Stomach smooth muscle (tissue), 2 donors: ENCODE measurements around the gene SLC4A4.

ENCODE experiments used
- H3K27ac ChIP-seq: one replicate; pipeline ENCODE4 v1.7.0; 2013; ENCODE audit warnings: mild to moderate bottlenecking, low read length, inconsistent platforms
- H3K27me3 ChIP-seq, 2 donors: one replicate each; pipeline ENCODE4 v1.7.0; 2013; ENCODE audit warnings: low read length in 2 of 2; ENCODE audit not compliant: insufficient read depth in 2 of 2, control insufficient read depth in 1 of 2
- H3K36me3 ChIP-seq, 2 donors: one replicate each; pipeline ENCODE4 v1.7.0; 2013; ENCODE audit warnings: low read length in 2 of 2; ENCODE audit not compliant: control insufficient read depth in 2 of 2, insufficient read depth in 2 of 2
- H3K4me1 ChIP-seq: one replicate; pipeline ENCODE4 v1.7.0; 2013; ENCODE audit warnings: low read length; ENCODE audit not compliant: control insufficient read depth, insufficient read depth
- H3K4me3 ChIP-seq, 2 donors: one replicate each; pipeline ENCODE4 v1.7.0; 2013; ENCODE audit warnings: low read length in 2 of 2
- H3K9ac ChIP-seq, 2 donors: one replicate each; pipeline ENCODE4 v1.7.0; 2013; ENCODE audit warnings: low read length in 2 of 2, mild to moderate bottlenecking in 1 of 2
- H3K9me3 ChIP-seq, 2 donors: one replicate each; pipeline ENCODE4 v1.7.0; 2013; ENCODE audit warnings: low read length in 2 of 2; ENCODE audit not compliant: control insufficient read depth in 2 of 2
- donor health status: healthy.
- donor health status: Pancreatic carcinoma.

Gene SLC4A4

GRCh38 chr4:71554025-71554424 is 215.2 kb downstream of the SLC4A4 start:
- H3K9ac ChIP-seq = no peak overlapping the region
- H3K27ac ChIP-seq = no peak overlapping the region
- no peaks in the 10 kb centered on the region for H3K36me3 ChIP-seq
- no peaks in the 10 kb centered on the region for H3K9me3 ChIP-seq
- H3K4me3 ChIP-seq = no peak overlapping the region
- no peaks in the 10 kb centered on the region for H3K27me3 ChIP-seq
- H3K4me1 ChIP-seq = no peaks in the 10 kb centered on the region

- no peak overlapping the region for H3K4me3 ChIP-seq
These were observed 219.4 kb downstream of the SLC4A4 start for GRCh38 chr4:71558248-71558647.

GRCh38 chr4:71559957-71560571 is 221.2 kb downstream of the SLC4A4 start:
- Histone ChIP-seq H3K27me3 (no peaks in the 10 kb centered on the region), H3K36me3 (no peaks in the 10 kb centered on the region), H3K9ac (no peak overlapping the region), H3K9me3 (no peaks in the 10 kb centered on the region), H3K4me1 (no peaks in the 10 kb centered on the region), H3K27ac (no peak overlapping the region), H3K4me3 (no peak overlapping the region)

More at GRCh38 chr4:71558248-71558647, 219.4 kb downstream of the SLC4A4 start:
- H3K9me3 ChIP-seq = no peaks in the 10 kb centered on the region
- no peaks in the 10 kb centered on the region for H3K4me1 ChIP-seq
- H3K9ac ChIP-seq = no peak overlapping the region
- H3K27me3 ChIP-seq = no peaks in the 10 kb centered on the region
- H3K36me3 ChIP-seq = no peaks in the 10 kb centered on the region
- H3K27ac ChIP-seq = no peak overlapping the region

GRCh38 chr4:71564775-71565174 is 226.0 kb downstream of the SLC4A4 start:
- H3K9ac ChIP-seq = no peak overlapping the region

GRCh38 chr4:71566856-71567255 is 228.0 kb downstream of the SLC4A4 start:
- H3K36me3 ChIP-seq = no peaks in the 10 kb centered on the region
- no peaks in the 10 kb centered on the region for H3K4me1 ChIP-seq
- no peak overlapping the region for H3K27ac ChIP-seq
- no peak overlapping the region for H3K9ac ChIP-seq
- no peaks in the 10 kb centered on the region for H3K27me3 ChIP-seq
- no peak overlapping the region for H3K4me3 ChIP-seq
- H3K9me3 ChIP-seq = no peaks in the 10 kb centered on the region

More at GRCh38 chr4:71564775-71565174, 226.0 kb downstream of the SLC4A4 start:
- no peaks in the 10 kb centered on the region for H3K27me3 ChIP-seq
- no peaks in the 10 kb centered on the region for H3K36me3 ChIP-seq
- H3K27ac ChIP-seq = no peak overlapping the region
- no peaks in the 10 kb centered on the region for H3K4me1 ChIP-seq
- H3K4me3 ChIP-seq = no peak overlapping the region
- no peaks in the 10 kb centered on the region for H3K9me3 ChIP-seq

- H3K9me3 ChIP-seq = no peaks in the 10 kb centered on the region
- H3K36me3 ChIP-seq = no peaks in the 10 kb centered on the region
- no peak overlapping the region for H3K4me3 ChIP-seq
- H3K4me1 ChIP-seq = no peaks in the 10 kb centered on the region
- H3K27ac ChIP-seq = no peak overlapping the region
- no peaks in the 10 kb centered on the region for H3K27me3 ChIP-seq
- H3K9ac ChIP-seq = no peak overlapping the region
These were observed 229.3 kb downstream of the SLC4A4 start for GRCh38 chr4:71568131-71568530.

- Histone ChIP-seq H3K4me1 (no peaks in the 10 kb centered on the region), H3K27me3 (no peaks in the 10 kb centered on the region), H3K4me3 (no peak overlapping the region), H3K27ac (no peak overlapping the region), H3K9ac (no peak overlapping the region), H3K9me3 (no peaks in the 10 kb centered on the region), H3K36me3 (no peaks in the 10 kb centered on the region)
These were observed 231.7 kb downstream of the SLC4A4 start for GRCh38 chr4:71570492-71570891.

GRCh38 chr4:71571346-71571745 is 232.5 kb downstream of the SLC4A4 start:
- Histone ChIP-seq H3K27me3 (no peaks in the 10 kb centered on the region), H3K27ac (no peak overlapping the region), H3K9me3 (no peaks in the 10 kb centered on the region), H3K36me3 (no peaks in the 10 kb centered on the region), H3K4me3 (no peak overlapping the region), H3K9ac (no peak overlapping the region), H3K4me1 (no peaks in the 10 kb centered on the region)

GRCh38 chr4:71583971-71584370 is 245.2 kb downstream of the SLC4A4 start:
- Histone ChIP-seq H3K27ac (no peak overlapping the region), H3K27me3 (no peaks in the 10 kb centered on the region), H3K9ac (no peak overlapping the region), H3K4me3 (no peak overlapping the region), H3K36me3 (no peaks in the 10 kb centered on the region), H3K4me1 (no peaks in the 10 kb centered on the region), H3K9me3 (no peaks in the 10 kb centered on the region)

GRCh38 chr4:71584585-71584984 is 245.8 kb downstream of the SLC4A4 start:
- no peaks in the 10 kb centered on the region for H3K36me3 ChIP-seq
- no peak overlapping the region for H3K9ac ChIP-seq
- H3K9me3 ChIP-seq = no peaks in the 10 kb centered on the region
- H3K27me3 ChIP-seq = no peaks in the 10 kb centered on the region
- no peak overlapping the region for H3K4me3 ChIP-seq
- H3K27ac ChIP-seq = no peak overlapping the region
- no peaks in the 10 kb centered on the region for H3K4me1 ChIP-seq

- Histone ChIP-seq H3K4me3 (no peak overlapping the region), H3K36me3 (no peaks in the 10 kb centered on the region), H3K27ac (no peak overlapping the region), H3K9me3 (peaks cover 0 to 2% of the 10 kb centered on the region in 2 donors), H3K9ac (no peak overlapping the region), H3K27me3 (no peaks in the 10 kb centered on the region), H3K4me1 (no peaks in the 10 kb centered on the region)
These were observed 247.4 kb downstream of the SLC4A4 start for GRCh38 chr4:71586087-71586763.
